ENCODE data around the gene SPRED1.

GRCh38 chr15:38320866-38321265 lies 68.2 kb downstream of the SPRED1 start:
- no peak for TF ChIP-seq CTCF (IDR thresholded peaks at IDR 0.05 in 4 of 5, conservative IDR thresholded peaks at IDR 0.05 in 1 of 5)
- no peak for TF ChIP-seq POLR2A (IDR thresholded peaks at IDR 0.05)

Data from gastrocnemius medialis (tissue), 4 donors.